Chondrocyte (in vitro differentiated cells): ENCODE measurements around the gene UNKL. TPM values are rescaled to one million over a fixed set of nuclear protein-coding genes. Genes with fewer than 3 reads are reported as not detected.
"Not testable (repeated sequence)": the region's sequence is repeated elsewhere in the genome, so short reads cannot be mapped to it uniquely, and the experiment has no call there.

ENCODE experiments used
- DNase-seq: peaks from one replicate; pipeline ENCODE4 v3.0.0; 2021; ENCODE audit warnings: mixed read lengths, low spot score
- H3K27ac Mint-ChIP-seq: one replicate; pipeline ENCODE4 v1.8.0; 2021; ENCODE audit warnings: mild to moderate bottlenecking, moderate library complexity, mixed read lengths; ENCODE audit not compliant: unreplicated experiment
- H3K27me3 Mint-ChIP-seq: 2 replicates; pipeline ENCODE4 v1.8.0; 2021; ENCODE audit warnings: low read depth, mixed read lengths
- H3K36me3 Mint-ChIP-seq: 2 replicates; pipeline ENCODE4 v1.8.0; 2021; ENCODE audit warnings: low read depth, mixed read lengths
- H3K4me1 Mint-ChIP-seq: 2 replicates; pipeline ENCODE4 v1.8.0; 2021; ENCODE audit warnings: low read depth, mild to moderate bottlenecking, mixed read lengths
- H3K4me3 Mint-ChIP-seq: one replicate; pipeline ENCODE4 v1.8.0; 2021; ENCODE audit warnings: mild to moderate bottlenecking, moderate library complexity, mixed read lengths; ENCODE audit not compliant: unreplicated experiment
- H3K9me3 Mint-ChIP-seq: 2 replicates; pipeline ENCODE4 v1.8.0; 2021; ENCODE audit warnings: low read depth, mixed read lengths
- total RNA-seq: library from RNA; stranded (reverse); gene quantifications from 3 replicates; pipeline ENCODE4 v1.2.1, GENCODE V29; 2021
- TF ChIP-seq, protein P1 (sequence below): fragments of 200-600 bp; sonication (generic); IDR thresholded peaks from 2 replicates; pipeline ENCODE4 v1.5.0; 2021; ENCODE audit warnings: antibody characterized with exemption, mild to moderate bottlenecking, moderate library complexity

Gene UNKL
- total RNA-seq, 1 donor from 2014 or later: 12.6 TPM

DNA sequence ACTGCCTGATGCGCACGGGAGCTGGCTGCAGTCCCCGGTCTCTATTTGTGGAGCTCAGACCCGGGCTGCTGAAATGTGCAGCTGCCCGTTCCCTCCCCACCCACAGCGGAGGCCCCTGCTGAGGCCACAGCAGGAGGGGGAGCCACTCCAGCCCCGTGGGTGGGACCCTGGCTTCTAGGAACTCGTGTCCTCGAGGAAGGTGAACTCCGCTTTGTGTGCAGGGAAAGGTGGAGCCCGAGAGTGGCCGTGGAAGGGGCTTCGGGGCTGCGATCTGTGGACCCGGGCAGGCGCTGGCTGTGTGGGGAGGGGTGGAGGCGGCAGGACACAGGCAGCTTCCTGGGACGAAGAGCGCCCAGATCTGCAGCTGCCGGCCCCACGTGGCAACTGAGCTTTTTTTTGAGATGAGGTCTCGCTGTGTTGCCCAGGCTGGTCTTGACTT lies 26.9 kb upstream of the UNKL start:
- Mint-ChIP-seq H3K27me3 (no peaks in the 10 kb centered on the region), H3K9me3 (no peaks in the 10 kb centered on the region), H3K4me3 (no peak overlapping the region), H3K27ac (no peak overlapping the region), H3K36me3 (peaks cover 1% of the 10 kb centered on the region), H3K4me1 (no peaks in the 10 kb centered on the region)
- TF ChIP-seq, protein P1, sequence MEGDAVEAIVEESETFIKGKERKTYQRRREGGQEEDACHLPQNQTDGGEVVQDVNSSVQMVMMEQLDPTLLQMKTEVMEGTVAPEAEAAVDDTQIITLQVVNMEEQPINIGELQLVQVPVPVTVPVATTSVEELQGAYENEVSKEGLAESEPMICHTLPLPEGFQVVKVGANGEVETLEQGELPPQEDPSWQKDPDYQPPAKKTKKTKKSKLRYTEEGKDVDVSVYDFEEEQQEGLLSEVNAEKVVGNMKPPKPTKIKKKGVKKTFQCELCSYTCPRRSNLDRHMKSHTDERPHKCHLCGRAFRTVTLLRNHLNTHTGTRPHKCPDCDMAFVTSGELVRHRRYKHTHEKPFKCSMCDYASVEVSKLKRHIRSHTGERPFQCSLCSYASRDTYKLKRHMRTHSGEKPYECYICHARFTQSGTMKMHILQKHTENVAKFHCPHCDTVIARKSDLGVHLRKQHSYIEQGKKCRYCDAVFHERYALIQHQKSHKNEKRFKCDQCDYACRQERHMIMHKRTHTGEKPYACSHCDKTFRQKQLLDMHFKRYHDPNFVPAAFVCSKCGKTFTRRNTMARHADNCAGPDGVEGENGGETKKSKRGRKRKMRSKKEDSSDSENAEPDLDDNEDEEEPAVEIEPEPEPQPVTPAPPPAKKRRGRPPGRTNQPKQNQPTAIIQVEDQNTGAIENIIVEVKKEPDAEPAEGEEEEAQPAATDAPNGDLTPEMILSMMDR: no peak
- no peak for DNase-seq

DNA sequence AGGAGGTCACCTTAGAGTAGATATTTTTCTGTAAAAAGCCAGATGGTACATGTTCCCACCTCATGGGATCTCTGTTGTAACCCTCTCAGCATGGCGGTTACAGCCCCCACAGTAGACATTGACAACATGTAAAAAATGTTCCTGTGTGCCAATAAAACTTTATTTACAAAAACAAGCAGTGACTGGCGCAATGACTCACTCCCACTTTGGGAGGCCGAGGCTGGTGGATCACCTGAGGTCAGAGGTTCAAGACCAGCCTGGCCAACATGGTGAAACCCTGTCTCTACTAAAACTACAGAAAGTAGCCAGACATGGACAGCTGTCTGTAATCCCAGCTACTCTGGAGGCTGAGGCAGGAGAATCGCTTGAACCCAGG lies 25.2 kb upstream of the UNKL start:
- not testable (repeated sequence) for H3K4me3 Mint-ChIP-seq, H3K4me1 Mint-ChIP-seq

DNA sequence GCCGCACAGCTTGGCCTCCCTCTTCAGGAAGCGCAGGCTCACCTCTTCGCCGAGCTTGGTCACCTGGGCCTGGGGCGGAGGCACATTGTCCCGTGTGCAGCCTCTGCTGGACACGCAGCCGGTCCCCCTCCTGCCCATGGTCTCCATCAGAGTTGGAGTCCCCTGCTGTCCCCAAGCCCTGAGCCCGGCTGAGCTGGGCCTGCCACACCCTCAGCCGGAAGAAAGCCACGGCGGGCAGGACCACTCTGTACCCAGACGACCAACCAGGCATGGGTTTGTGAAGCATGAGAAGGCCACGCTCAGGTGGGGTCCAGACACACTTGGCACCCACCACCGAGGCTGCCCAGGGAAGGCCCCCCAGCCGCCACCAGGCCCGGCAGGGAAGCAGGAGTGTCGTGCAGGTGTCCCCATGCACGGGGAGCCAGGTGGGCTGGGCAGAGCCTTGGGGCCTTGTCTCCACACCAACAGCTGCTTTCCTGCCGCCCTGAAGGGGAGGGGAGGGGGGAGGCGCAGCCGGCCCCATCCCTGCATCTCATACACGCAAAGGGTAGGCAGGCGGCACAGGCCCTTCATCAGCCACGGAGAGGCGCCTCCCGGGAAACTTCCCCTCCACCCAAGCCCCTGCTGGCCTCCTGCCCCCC lies 24.7 kb upstream of the UNKL start:
- H3K27me3 Mint-ChIP-seq: no peaks in the 10 kb centered on the region
- H3K36me3 Mint-ChIP-seq: peaks cover 1% of the 10 kb centered on the region
- H3K9me3 Mint-ChIP-seq: no peaks in the 10 kb centered on the region
- H3K4me1 Mint-ChIP-seq: no peaks in the 10 kb centered on the region
- H3K4me3 Mint-ChIP-seq: no peak overlapping the region
- no peak for DNase-seq
- H3K27ac Mint-ChIP-seq: no peak overlapping the region
- TF ChIP-seq, protein P1: no peak

More for the DNA sequence above, 25.2 kb upstream of the UNKL start:
- DNase-seq, H3K27me3 Mint-ChIP-seq, H3K9me3 Mint-ChIP-seq, H3K27ac Mint-ChIP-seq, H3K36me3 Mint-ChIP-seq: not testable (repeated sequence)

DNA sequence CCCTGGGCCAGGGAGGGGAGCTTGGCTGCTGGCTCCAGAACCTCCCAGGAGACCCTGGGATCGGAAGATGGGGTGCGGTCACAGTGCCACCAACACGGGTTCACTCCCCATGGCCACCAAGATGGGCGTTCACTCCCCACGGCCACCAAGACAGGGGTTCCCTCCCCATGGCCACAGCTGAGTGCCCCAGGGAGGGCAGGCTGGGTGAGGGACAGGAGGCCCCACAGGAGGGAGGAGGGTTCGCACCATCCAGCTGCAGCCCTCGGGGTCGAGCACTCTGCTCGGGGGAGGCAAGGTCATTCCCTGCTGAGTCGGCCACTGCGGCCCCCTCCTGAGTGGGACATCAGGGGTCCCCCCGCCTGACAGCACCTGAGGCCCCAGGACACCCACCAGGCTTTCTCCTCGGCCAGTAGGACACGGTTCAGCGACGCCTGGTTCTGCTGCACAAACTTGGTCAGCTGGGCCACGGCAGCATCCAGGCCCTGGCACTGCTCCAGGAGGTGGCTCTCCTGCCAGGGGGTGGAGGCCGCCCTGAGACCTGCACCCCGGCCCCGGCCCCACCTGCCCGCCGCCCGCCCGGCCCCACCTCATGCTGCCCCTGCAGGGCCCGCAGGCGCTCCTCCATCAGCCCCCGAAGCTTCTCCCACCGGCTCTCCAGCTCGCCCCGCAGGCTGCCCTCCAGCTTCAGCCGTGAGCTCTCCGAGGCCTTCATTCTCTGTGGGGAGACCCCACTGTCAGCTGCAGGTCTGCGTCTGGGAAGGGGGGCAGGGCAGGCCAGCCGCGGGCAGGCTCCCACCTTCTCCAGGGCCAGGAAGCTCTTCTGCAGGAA lies 23.9 kb upstream of the UNKL start:
- DNase-seq: no peak
- Mint-ChIP-seq H3K36me3 (peaks cover 1% of the 10 kb centered on the region), H3K27ac (no peak overlapping the region), H3K9me3 (no peaks in the 10 kb centered on the region), H3K27me3 (no peaks in the 10 kb centered on the region), H3K4me1 (no peaks in the 10 kb centered on the region), H3K4me3 (no peak overlapping the region)
- TF ChIP-seq, protein P1: no peak

DNA sequence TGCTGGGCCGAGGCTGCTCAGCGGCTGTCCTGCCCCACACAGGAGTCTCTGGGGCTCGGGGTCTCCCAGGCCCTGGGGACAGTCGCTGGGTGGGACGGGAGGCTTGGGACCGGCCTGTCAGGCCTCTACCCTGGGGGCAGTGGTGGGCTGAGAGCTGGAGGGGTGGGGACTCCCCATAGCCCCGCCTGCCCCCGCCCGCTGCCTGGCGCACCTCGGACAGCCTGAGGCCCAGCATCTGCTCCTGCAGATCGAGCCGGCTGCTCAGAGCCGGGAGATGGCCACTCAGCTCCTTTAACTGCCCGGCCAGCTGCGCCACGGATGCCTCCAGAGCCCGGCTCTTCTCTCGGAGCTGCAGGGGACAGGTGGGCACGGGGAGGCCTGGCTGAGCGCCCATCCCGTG lies 23.1 kb upstream of the UNKL start:
- no peaks in the 10 kb centered on the region for H3K4me1 Mint-ChIP-seq
- TF ChIP-seq, protein P1: no peak
- H3K9me3 Mint-ChIP-seq: no peaks in the 10 kb centered on the region
- H3K36me3 Mint-ChIP-seq: peaks cover 1% of the 10 kb centered on the region
- no peak for DNase-seq
- no peak overlapping the region for H3K4me3 Mint-ChIP-seq
- H3K27me3 Mint-ChIP-seq: no peaks in the 10 kb centered on the region
- no peak overlapping the region for H3K27ac Mint-ChIP-seq
